GM21786 (cell line): Measurements from ENCODE around the gene SLC25A12.

ENCODE experiments used
- ATAC-seq: cut with Tn5 transposase; IDR thresholded peaks from one replicate; pipeline ENCODE4 v1.9.1; 2021; ENCODE audit not compliant: unreplicated experiment

Gene SLC25A12

DNA sequence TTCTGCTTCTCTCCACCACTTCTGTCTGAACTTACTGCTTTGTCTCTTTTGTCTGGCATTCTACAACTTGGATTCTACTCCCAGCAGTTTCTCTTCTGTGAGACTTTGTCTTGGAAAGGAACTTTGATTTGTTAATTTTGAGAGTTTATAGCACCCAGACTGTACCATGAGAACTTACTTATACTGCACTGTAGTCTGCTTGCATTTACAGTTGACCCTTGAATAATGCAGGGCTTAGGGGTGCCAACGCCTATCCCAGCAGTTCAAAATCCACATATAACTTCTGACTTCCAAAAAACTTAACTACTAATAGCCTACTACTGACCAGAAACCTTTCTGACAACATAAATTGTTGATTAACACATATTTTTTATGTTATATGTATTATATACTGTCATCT lies 151.3 kb downstream of the SLC25A12 start:
- ATAC-seq, result no peak

- ATAC-seq, result no peak
These were observed 152.9 kb downstream of the SLC25A12 start for GRCh38 chr2:171741189-171741588.

DNA sequence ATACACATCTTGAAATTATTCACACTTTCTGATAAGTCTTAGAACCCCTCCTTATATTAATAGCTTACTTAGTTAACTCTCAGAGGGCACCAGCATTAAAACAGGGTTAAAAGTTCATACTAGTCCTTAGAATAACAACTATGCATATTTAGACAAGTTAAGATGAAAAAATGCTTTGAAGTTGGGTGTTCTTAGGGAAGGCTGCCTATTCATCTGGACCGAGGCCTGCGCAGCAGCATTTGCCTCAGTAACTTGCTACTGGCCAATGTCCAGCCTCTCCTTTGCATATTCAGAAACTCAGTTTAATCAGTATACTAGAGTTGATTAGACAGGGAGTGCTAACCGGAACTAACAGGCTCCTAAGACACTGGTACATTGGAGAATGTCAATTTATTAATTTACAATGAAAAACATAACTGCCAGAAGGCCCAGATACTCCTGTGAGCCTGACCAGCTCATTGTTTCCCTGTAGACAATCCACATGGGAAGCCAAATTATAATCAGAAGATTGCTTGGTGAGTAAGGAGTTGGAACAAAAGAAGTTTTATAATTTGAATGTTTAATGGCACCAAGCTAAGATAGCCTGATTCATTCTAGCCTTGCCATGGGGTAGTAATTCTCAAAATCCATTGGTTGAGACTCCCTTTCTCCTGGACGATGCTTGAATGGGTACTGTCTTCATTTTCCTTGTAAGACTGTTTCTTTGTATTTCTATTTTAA lies 157.9 kb downstream of the SLC25A12 start:
- no peak for ATAC-seq
